K562 (cell line): ENCODE results near the gene ACADVL. TPM values are rescaled to one million over a fixed set of nuclear protein-coding genes. Genes with fewer than 3 reads are reported as not detected.

ENCODE experiments used
- CAMTA2 ChIP-seq: fragments of 250-450 bp; sonication (Bioruptor Pico); conservative IDR thresholded peaks from 2 replicates; pipeline ENCODE4 v1.5.1; 2022
- CBFA2T2 ChIP-seq: fragments of 450-650 bp; conservative IDR thresholded peaks from 2 replicates; pipeline ENCODE4 v1.6.1; 2017; ENCODE audit warnings: mild to moderate bottlenecking
- CBX3 ChIP-seq, 2 experiments: IDR thresholded peaks; 1 replicate in 1 of 2; 2 replicates in 1 of 2; pipeline ENCODE4 v1.6.1; 2012; ENCODE audit warnings: inconsistent platforms in 2 of 2, low read length in 2 of 2, borderline replicate concordance in 1 of 2, control low read depth in 1 of 2
- CCAR2 ChIP-seq: fragments of 200-400 bp; formaldehyde crosslinking; IDR thresholded peaks from 2 replicates; pipeline ENCODE4 v1.6.1; 2017; ENCODE audit warnings: mild to moderate bottlenecking, low read depth, low read length
- ETV6 ChIP-seq, 3 experiments: fragments of 150-350 bp in 1 of 3; sonication (generic) in 1 of 3; formaldehyde crosslinking in 1 of 3; IDR thresholded peaks; 2 replicates each; pipeline versions ENCODE4 v1.6.1 to v1.8.0; 2014 to 2022; ENCODE audit warnings: borderline replicate concordance in 2 of 3, low read depth in 2 of 3, antibody characterized with exemption in 1 of 3, low read length in 1 of 3, mild to moderate bottlenecking in 1 of 3, missing genetic modification reagents in 1 of 3
- FOSL1 ChIP-seq: fragments of 200-800 bp; sonication (Bioruptor generic); conservative IDR thresholded peaks from 2 replicates; pipeline ENCODE4 v1.6.1; 2016; ENCODE audit warnings: missing genetic modification characterization, missing compliant biosample characterization
- HDAC3 ChIP-seq: fragments of 450-650 bp; IDR thresholded peaks from 2 replicates; pipeline ENCODE4 v1.6.1; 2018; ENCODE audit warnings: borderline replicate concordance, mild to moderate bottlenecking, moderate library complexity; ENCODE audit not compliant: partially characterized antibody
- OTX1 ChIP-seq: fragments of 450-650 bp; formaldehyde crosslinking; IDR thresholded peaks from 2 replicates; pipeline ENCODE4 v1.4.0; 2022; ENCODE audit warnings: mild to moderate bottlenecking
- POLR3G ChIP-seq: IDR thresholded peaks from 2 replicates; pipeline ENCODE4 v1.6.1; 2011; ENCODE audit not compliant: insufficient read length, insufficient replicate concordance; ENCODE audit errors: extremely low read depth
- PRDM10 ChIP-seq: fragments of 450-650 bp; IDR thresholded peaks from 2 replicates; pipeline ENCODE4 v1.6.1; 2018; ENCODE audit not compliant: partially characterized antibody
- RB1 ChIP-seq: fragments of 450-650 bp; IDR thresholded peaks from 2 replicates; pipeline ENCODE4 v1.6.1; 2017; ENCODE audit warnings: low read depth, mild to moderate bottlenecking
- RBM22 ChIP-seq: fragments of 200-400 bp; formaldehyde crosslinking; IDR thresholded peaks from 2 replicates; pipeline ENCODE4 v1.6.1; 2018; ENCODE audit warnings: low read length, low read depth; ENCODE audit not compliant: poor library complexity, severe bottlenecking
- SMAD3 ChIP-seq: fragments of 450-650 bp; formaldehyde crosslinking; conservative IDR thresholded peaks from 2 replicates; pipeline ENCODE4 v1.4.0; 2020; ENCODE audit warnings: mild to moderate bottlenecking
- SNIP1 ChIP-seq: fragments of 450-650 bp; IDR thresholded peaks from 2 replicates; pipeline ENCODE4 v1.7.1; 2017; ENCODE audit warnings: low read depth, mild to moderate bottlenecking
- TBP ChIP-seq: optimal IDR thresholded peaks from 2 replicates; pipeline ENCODE3; 2011; ENCODE audit warnings: low read depth, low read length, improper control_type of control experiment
- TCF7 ChIP-seq: sonication (generic); IDR thresholded peaks from 2 replicates; pipeline ENCODE4 v1.6.1; 2016; ENCODE audit warnings: antibody characterized with exemption, borderline replicate concordance
- THRAP3 ChIP-seq: fragments of 450-650 bp; IDR thresholded peaks from 2 replicates; pipeline ENCODE4 v1.6.1; 2016; ENCODE audit warnings: mild to moderate bottlenecking, inconsistent platforms, borderline replicate concordance
- UBTF ChIP-seq, 2 experiments: IDR thresholded peaks; 2 replicates each; pipeline ENCODE4 v1.6.1; 2012; ENCODE audit warnings: improper control_type of control experiment in 2 of 2, low read depth in 2 of 2, low read length in 2 of 2, borderline replicate concordance in 1 of 2
- ZNF124 ChIP-seq: sonication (generic); formaldehyde crosslinking; IDR thresholded peaks from 2 replicates; pipeline ENCODE4 v1.8.1; 2022; ENCODE audit warnings: missing genetic modification reagents
- ZNF586 ChIP-seq: fragments of 450-650 bp; formaldehyde crosslinking; conservative IDR thresholded peaks from 2 replicates; pipeline ENCODE4 v1.4.0; 2020; ENCODE audit warnings: mild to moderate bottlenecking, moderate library complexity
- polyA plus RNA-seq, 8 experiments: library from polyadenylated mRNA; depleted of rRNA in 4 of 8; stranded (reverse) in 5 of 8; unstranded in 3 of 8; fragments of >200 nt; fragmentation: Nextera tagmentation in 2 of 8; fragmentation: Illumina TruSeq in 1 of 8; extraction: Ambion mirVana in 2 of 8; extraction: Trizol in 1 of 8; gene quantifications; 2 replicates each; pipeline versions ENCODE4 v1.2.1 to v1.2.3, GENCODE V29; 2011 to 2014; ENCODE audit warnings: inconsistent platforms in 1 of 8, missing spikeins in 1 of 8
- total RNA-seq, 7 experiments: library from RNA; depleted of rRNA in 6 of 7; stranded (reverse); fragments of >200 nt in 6 of 7; fragmentation: Illumina TruSeq in 2 of 7; extraction: Trizol in 2 of 7; gene quantifications; 2 replicates each; pipeline versions ENCODE4 v1.2.1 to v1.2.3, GENCODE V29; 2011 to 2021; ENCODE audit warnings: low replicate concordance in 1 of 7

The ACADVL gene
- total and polyA plus RNA-seq, 9 of the 15 experiments (the other 6 are each of a cell fraction or from before 2014, with no cell fraction given): 25.5 to 449 (median 214) TPM

DNA sequence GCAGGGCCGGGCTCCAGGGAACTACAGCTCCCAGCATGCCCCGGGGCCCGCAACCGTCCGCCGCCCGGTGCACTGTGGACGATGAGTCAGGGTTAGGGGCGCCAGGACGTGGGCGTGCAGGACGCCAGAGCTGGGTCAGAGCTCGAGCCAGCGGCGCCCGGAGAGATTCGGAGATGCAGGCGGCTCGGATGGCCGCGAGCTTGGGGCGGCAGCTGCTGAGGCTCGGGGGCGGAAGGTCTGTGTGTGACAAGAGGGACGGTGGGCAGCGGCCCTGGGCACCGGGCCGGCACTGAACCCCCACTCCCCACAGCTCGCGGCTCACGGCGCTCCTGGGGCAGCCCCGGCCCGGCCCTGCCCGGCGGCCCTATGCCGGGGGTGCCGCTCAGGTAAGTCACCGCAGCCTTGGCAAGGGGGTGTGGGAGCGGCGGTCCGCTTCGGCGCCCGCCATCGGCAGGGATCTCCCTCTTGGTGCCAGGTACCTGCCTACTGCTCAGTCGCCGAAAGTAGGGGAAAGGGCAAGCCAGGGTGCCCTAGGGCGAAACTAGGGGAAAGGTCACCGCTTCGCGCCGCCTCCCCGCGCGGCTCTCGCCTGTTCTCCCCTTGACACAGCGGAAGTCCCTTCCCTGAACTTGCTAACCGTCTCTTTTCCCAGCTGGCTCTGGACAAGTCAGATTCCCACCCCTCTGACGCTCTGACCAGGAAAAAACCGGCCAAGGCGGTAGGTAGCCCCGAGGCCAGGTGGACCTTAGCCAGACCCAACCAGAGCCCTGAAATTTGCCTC, at the start of gene ACADVL, which contains the start of gene DLG4 (continued):
- TF ChIP-seq SNIP1: no peak
- peak; percentile 92 for TF ChIP-seq FOSL1 (tag)
- TF ChIP-seq CBX3 (IDR thresholded peaks at IDR 0.05; ENCODE audit: borderline replicate concordance in 1 of 2, low read length in 2 of 2): no peak
- no peak; the same call in 1 of the 2 replicates for TF ChIP-seq RB1
- no peak for TF ChIP-seq ETV6 (IDR thresholded peaks at IDR 0.05; ENCODE audit: borderline replicate concordance in 1 of 2, low read depth in 2 of 2, low read length in 1 of 2)
- no peak for TF ChIP-seq ETV6 (CRISPR knock-in tag; IDR thresholded peaks at IDR 0.05; ENCODE audit: borderline replicate concordance)
- no peak for TF ChIP-seq CAMTA2 (CRISPR knock-in tag)
- no peak for TF ChIP-seq TCF7
- TF ChIP-seq SMAD3 (CRISPR knock-in tag): no peak
- TF ChIP-seq OTX1 (CRISPR knock-in tag): no peak
- TF ChIP-seq CCAR2: no peak
- TF ChIP-seq RBM22: no peak
- TF ChIP-seq CBFA2T2: no peak
- no peak; a peak in 1 of 4 replicates for TF ChIP-seq UBTF (IDR thresholded peaks at IDR 0.05; ENCODE audit: borderline replicate concordance in 1 of 2, low read depth in 2 of 2, low read length in 2 of 2)
- TF ChIP-seq PRDM10: no peak
- no peak for TF ChIP-seq ZNF124 (CRISPR knock-in tag)
- no peak for TF ChIP-seq HDAC3
- no peak for TF ChIP-seq THRAP3
- peak; percentile 48 for TF ChIP-seq TBP
- TF ChIP-seq ZNF586 (CRISPR knock-in tag): no peak
- no peak for TF ChIP-seq POLR3G
